Osteocyte (in vitro differentiated cells): ENCODE data around the gene BCAR3. TPM values are rescaled to one million over a fixed set of nuclear protein-coding genes. Genes with fewer than 3 reads are reported as not detected.
A peak's percentile ranks its signal among the peaks of the same experiment; 100 is the strongest.

ENCODE experiments used
- DNase-seq: peaks from one replicate; pipeline ENCODE4 v3.0.0; 2021; ENCODE audit warnings: mixed read lengths; ENCODE audit not compliant: unreplicated experiment; ENCODE audit errors: extremely low spot score
- H3K27ac Mint-ChIP-seq: one replicate; pipeline ENCODE4 v1.8.0; 2021; ENCODE audit warnings: mild to moderate bottlenecking, mixed read lengths; ENCODE audit not compliant: unreplicated experiment
- H3K27me3 Mint-ChIP-seq: one replicate; pipeline ENCODE4 v1.8.0; 2021; ENCODE audit warnings: mixed read lengths; ENCODE audit not compliant: unreplicated experiment
- H3K36me3 Mint-ChIP-seq: one replicate; pipeline ENCODE4 v1.8.0; 2021; ENCODE audit warnings: mixed read lengths; ENCODE audit not compliant: unreplicated experiment
- H3K4me1 Mint-ChIP-seq: one replicate; pipeline ENCODE4 v1.8.0; 2021; ENCODE audit warnings: mixed read lengths; ENCODE audit not compliant: unreplicated experiment
- H3K4me3 Mint-ChIP-seq: one replicate; pipeline ENCODE4 v1.8.0; 2021; ENCODE audit warnings: mild to moderate bottlenecking, moderate library complexity, mixed read lengths; ENCODE audit not compliant: unreplicated experiment
- H3K9me3 Mint-ChIP-seq: one replicate; pipeline ENCODE4 v1.8.0; 2021; ENCODE audit warnings: mixed read lengths; ENCODE audit not compliant: unreplicated experiment
- total RNA-seq: library from RNA; stranded (reverse); gene quantifications from 2 replicates; pipeline ENCODE4 v1.2.1, GENCODE V29; 2021
- TF ChIP-seq, protein P1 (sequence below): fragments of 200-600 bp; sonication (generic); IDR thresholded peaks from 2 replicates; pipeline ENCODE4 v1.5.0; 2021; ENCODE audit warnings: antibody characterized with exemption, mild to moderate bottlenecking, moderate library complexity

The BCAR3 gene
- total RNA-seq, 1 donor from 2014 or later: 8.8 TPM

GRCh38 chr1:93621246-93621645, 60.4 kb downstream of the BCAR3 start:
- Mint-ChIP-seq H3K27me3 (no peaks in the 10 kb centered on the region), H3K27ac (no peak overlapping the region), H3K4me3 (no peak overlapping the region), H3K36me3 (no peaks in the 10 kb centered on the region), H3K4me1 (peaks cover 86% of the 10 kb centered on the region), H3K9me3 (no peaks in the 10 kb centered on the region)
- no peak for DNase-seq
- TF ChIP-seq, protein P1, sequence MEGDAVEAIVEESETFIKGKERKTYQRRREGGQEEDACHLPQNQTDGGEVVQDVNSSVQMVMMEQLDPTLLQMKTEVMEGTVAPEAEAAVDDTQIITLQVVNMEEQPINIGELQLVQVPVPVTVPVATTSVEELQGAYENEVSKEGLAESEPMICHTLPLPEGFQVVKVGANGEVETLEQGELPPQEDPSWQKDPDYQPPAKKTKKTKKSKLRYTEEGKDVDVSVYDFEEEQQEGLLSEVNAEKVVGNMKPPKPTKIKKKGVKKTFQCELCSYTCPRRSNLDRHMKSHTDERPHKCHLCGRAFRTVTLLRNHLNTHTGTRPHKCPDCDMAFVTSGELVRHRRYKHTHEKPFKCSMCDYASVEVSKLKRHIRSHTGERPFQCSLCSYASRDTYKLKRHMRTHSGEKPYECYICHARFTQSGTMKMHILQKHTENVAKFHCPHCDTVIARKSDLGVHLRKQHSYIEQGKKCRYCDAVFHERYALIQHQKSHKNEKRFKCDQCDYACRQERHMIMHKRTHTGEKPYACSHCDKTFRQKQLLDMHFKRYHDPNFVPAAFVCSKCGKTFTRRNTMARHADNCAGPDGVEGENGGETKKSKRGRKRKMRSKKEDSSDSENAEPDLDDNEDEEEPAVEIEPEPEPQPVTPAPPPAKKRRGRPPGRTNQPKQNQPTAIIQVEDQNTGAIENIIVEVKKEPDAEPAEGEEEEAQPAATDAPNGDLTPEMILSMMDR: no peak

GRCh38 chr1:93620841-93621210, 60.8 kb downstream of the BCAR3 start:
- TF ChIP-seq, protein P1: no peak
- Mint-ChIP-seq H3K36me3 (no peaks in the 10 kb centered on the region), H3K9me3 (no peaks in the 10 kb centered on the region), H3K27ac (peak overlapping the region; percentile 63), H3K4me1 (peaks cover 86% of the 10 kb centered on the region), H3K4me3 (no peak overlapping the region), H3K27me3 (no peaks in the 10 kb centered on the region)
- no peak for DNase-seq

DNA sequence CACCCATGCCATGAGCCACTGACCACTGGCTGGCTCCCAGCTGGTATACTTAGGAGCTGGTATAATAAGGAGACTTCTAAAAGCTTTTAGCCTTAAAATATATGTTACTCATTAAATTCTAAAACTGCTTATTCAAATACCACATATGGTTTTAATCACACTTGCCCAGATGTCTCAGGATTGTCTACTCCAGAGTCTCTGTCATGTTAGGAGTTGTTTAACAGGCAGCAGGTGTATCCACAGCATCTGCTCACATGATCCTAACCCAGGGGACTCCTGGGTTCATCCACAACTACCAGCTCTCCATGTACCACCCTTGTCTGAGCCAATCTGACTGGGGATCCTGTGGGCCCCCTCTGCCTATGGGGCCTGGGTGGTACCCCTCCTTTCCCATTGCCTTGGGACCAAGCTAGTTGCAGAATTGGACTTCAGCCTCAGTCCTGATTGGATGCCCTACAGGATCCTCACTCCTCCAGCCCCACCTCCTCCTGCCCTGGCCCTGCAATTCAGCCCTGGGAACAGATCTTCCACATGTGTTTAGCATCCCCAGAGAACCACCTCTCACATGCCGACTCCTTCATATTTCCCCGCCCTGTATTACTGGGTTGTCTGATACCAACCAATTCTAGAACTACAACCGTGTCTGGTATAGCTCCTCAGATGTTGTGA, 61.3 kb downstream of the BCAR3 start:
- Mint-ChIP-seq H3K4me1 (peaks cover 86% of the 10 kb centered on the region), H3K27ac (peak overlapping the region; percentile 63)

GRCh38 chr1:93619507-93620171, 62.0 kb downstream of the BCAR3 start:
- Mint-ChIP-seq H3K36me3 (no peaks in the 10 kb centered on the region), H3K9me3 (no peaks in the 10 kb centered on the region), H3K4me3 (no peak overlapping the region), H3K27me3 (no peaks in the 10 kb centered on the region), H3K4me1 (peaks cover 89% of the 10 kb centered on the region), H3K27ac (no peak overlapping the region)
- TF ChIP-seq, protein P1: no peak
- DNase-seq: no peak

More for the DNA sequence above, 61.3 kb downstream of the BCAR3 start:
- Mint-ChIP-seq H3K4me3 (no peak overlapping the region), H3K27me3 (no peaks in the 10 kb centered on the region), H3K36me3 (no peaks in the 10 kb centered on the region), H3K9me3 (no peaks in the 10 kb centered on the region)
- no peak for DNase-seq
- TF ChIP-seq, protein P1: no peak

GRCh38 chr1:93617670-93618499, 63.8 kb downstream of the BCAR3 start:
- no peak overlapping the region for H3K4me3 Mint-ChIP-seq
- TF ChIP-seq, protein P1: no peak
- H3K27me3 Mint-ChIP-seq: no peaks in the 10 kb centered on the region
- peaks cover 89% of the 10 kb centered on the region for H3K4me1 Mint-ChIP-seq
- H3K36me3 Mint-ChIP-seq: no peaks in the 10 kb centered on the region
- peak overlapping the region; percentile 86 for H3K27ac Mint-ChIP-seq
- DNase-seq: no peak
- H3K9me3 Mint-ChIP-seq: no peaks in the 10 kb centered on the region
